HEK293T (cell line): Measurements from ENCODE around the gene ELK3.

Experiments
- ARNT ChIP-seq: fragments of 450-650 bp; IDR thresholded peaks from 2 replicates; pipeline ENCODE4 v1.6.1; 2017; ENCODE audit warnings: mild to moderate bottlenecking
- BHLHE40 ChIP-seq: fragments of 450-650 bp; IDR thresholded peaks from 2 replicates; pipeline ENCODE4 v1.6.1; 2016; ENCODE audit warnings: mild to moderate bottlenecking, moderate library complexity, borderline replicate concordance
- CTBP1 ChIP-seq: fragments of 450-650 bp; IDR thresholded peaks from 2 replicates; pipeline ENCODE4 v1.6.1; 2016; ENCODE audit warnings: borderline replicate concordance
- ELF4 ChIP-seq: fragments of 450-650 bp; IDR thresholded peaks from 2 replicates; pipeline ENCODE4 v1.6.1; 2017; ENCODE audit warnings: antibody characterized with exemption
- FOXA1 ChIP-seq: fragments of 450-650 bp; IDR thresholded peaks from 2 replicates; pipeline ENCODE4 v1.6.1; 2016; ENCODE audit warnings: mild to moderate bottlenecking
- FOXK2 ChIP-seq: fragments of 450-650 bp; IDR thresholded peaks from 2 replicates; pipeline ENCODE4 v1.6.1; 2016; ENCODE audit warnings: mild to moderate bottlenecking
- FOXM1 ChIP-seq: fragments of 450-650 bp; IDR thresholded peaks from 2 replicates; pipeline ENCODE4 v1.6.1; 2017; ENCODE audit warnings: mild to moderate bottlenecking, borderline replicate concordance
- HDGF ChIP-seq: fragments of 450-650 bp; IDR thresholded peaks from 2 replicates; pipeline ENCODE4 v1.6.1; 2017; ENCODE audit warnings: antibody characterized with exemption, borderline replicate concordance
- L3MBTL2 ChIP-seq: fragments of 450-650 bp; conservative IDR thresholded peaks from 2 replicates; pipeline ENCODE4 v1.6.1; 2016; ENCODE audit warnings: mild to moderate bottlenecking
- LEF1 ChIP-seq: fragments of 450-650 bp; IDR thresholded peaks from 2 replicates; pipeline ENCODE4 v1.6.1; 2017; ENCODE audit warnings: mild to moderate bottlenecking, borderline replicate concordance
- NFRKB ChIP-seq: fragments of 450-650 bp; IDR thresholded peaks from 2 replicates; pipeline ENCODE4 v1.6.1; 2016; ENCODE audit warnings: mild to moderate bottlenecking, moderate library complexity
- PKNOX1 ChIP-seq: fragments of 450-650 bp; IDR thresholded peaks from 2 replicates; pipeline ENCODE4 v1.6.1; 2016
- SP1 ChIP-seq: fragments of 450-650 bp; IDR thresholded peaks from 2 replicates; pipeline ENCODE4 v1.6.1; 2017
- SUZ12 ChIP-seq: fragments of 450-650 bp; IDR thresholded peaks from 2 replicates; pipeline ENCODE4 v1.6.1; 2016; ENCODE audit warnings: mild to moderate bottlenecking

- TF ChIP-seq BHLHE40 (no peak), HDGF (no peak), FOXK2 (no peak), SP1 (no peak), FOXA1 (no peak), SUZ12 (no peak), FOXM1 (no peak), ARNT (no peak), ELF4 (no peak), PKNOX1 (no peak), LEF1 (no peak), CTBP1 (no peak), L3MBTL2 (no peak), NFRKB (no peak)
Observed at GRCh38 chr12:96197503-96198272, 3.5 kb downstream of the ELK3 start.
